Transverse colon (tissue), 4 donors: ENCODE measurements around the gene HOXC13.

Source experiments
- CTCF ChIP-seq, 5 experiments: fragments of 200-600 bp in 3 of 5; fragments of 450-650 bp in 2 of 5; sonication (generic) in 3 of 5; IDR thresholded peaks; 1 replicate in 2 of 5; 2 replicates in 3 of 5; pipeline ENCODE4 v1.5.1; 2016 to 2017; ENCODE audit warnings: antibody characterized with exemption in 5 of 5, inconsistent platforms in 3 of 5, mild to moderate bottlenecking in 2 of 5, moderate library complexity in 1 of 5
- EP300 ChIP-seq: sonication (generic); formaldehyde crosslinking; IDR thresholded peaks from one replicate; pipeline ENCODE4 v1.6.1; 2017; ENCODE audit warnings: antibody characterized with exemption, low read depth
- POLR2A ChIP-seq: fragments of 450-650 bp; IDR thresholded peaks from one replicate; pipeline ENCODE4 v1.6.1; 2016; ENCODE audit warnings: antibody characterized with exemption, mild to moderate bottlenecking, moderate library complexity
- POLR2AphosphoS5 ChIP-seq, 3 donors: sonication (generic); formaldehyde crosslinking; IDR thresholded peaks; one replicate each; pipeline ENCODE4 v1.6.1; 2016; ENCODE audit warnings: antibody characterized with exemption in 3 of 3

- no peak for TF ChIP-seq CTCF (IDR thresholded peaks at IDR 0.05)
- no peak for TF ChIP-seq POLR2A
- TF ChIP-seq POLR2AphosphoS5 (IDR thresholded peaks at IDR 0.05), result no peak
- TF ChIP-seq EP300, result no peak
Measured at GRCh38 chr12:53951577-53952334, 13.1 kb downstream of the HOXC13 start.
